ENCODE measurements around the gene CCL3.

DNA sequence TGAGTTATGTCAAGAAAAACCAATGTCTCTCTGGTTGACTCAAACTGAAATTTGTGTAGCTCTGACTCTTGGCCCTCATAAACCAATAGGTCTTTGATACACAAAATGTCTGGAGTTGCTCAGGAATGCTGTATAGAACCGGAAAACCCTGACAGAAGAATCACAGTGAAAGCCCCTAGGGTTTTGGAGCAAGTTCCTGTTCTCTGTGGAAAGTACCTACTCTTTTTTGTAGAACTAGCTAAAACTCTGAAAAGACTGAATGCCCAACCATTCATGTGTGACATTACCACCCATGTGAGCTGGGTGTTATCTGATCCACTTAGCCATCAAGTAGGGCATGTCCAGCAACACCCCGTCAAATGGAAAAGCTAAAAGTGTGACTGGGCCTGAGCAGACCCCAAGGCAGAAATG lies 42.5 kb upstream of the CCL3 start:
- no peak for TF ChIP-seq POLR2A (IDR thresholded peaks at IDR 0.05)
- TF ChIP-seq, protein P1, sequence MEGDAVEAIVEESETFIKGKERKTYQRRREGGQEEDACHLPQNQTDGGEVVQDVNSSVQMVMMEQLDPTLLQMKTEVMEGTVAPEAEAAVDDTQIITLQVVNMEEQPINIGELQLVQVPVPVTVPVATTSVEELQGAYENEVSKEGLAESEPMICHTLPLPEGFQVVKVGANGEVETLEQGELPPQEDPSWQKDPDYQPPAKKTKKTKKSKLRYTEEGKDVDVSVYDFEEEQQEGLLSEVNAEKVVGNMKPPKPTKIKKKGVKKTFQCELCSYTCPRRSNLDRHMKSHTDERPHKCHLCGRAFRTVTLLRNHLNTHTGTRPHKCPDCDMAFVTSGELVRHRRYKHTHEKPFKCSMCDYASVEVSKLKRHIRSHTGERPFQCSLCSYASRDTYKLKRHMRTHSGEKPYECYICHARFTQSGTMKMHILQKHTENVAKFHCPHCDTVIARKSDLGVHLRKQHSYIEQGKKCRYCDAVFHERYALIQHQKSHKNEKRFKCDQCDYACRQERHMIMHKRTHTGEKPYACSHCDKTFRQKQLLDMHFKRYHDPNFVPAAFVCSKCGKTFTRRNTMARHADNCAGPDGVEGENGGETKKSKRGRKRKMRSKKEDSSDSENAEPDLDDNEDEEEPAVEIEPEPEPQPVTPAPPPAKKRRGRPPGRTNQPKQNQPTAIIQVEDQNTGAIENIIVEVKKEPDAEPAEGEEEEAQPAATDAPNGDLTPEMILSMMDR (IDR thresholded peaks at IDR 0.05), result no peak
